GF-D8 (cell line): Measurements from ENCODE around the gene ZBTB32.

ENCODE experiments used
- DNase-seq: peaks from one replicate; lab custom pipeline; 2025; lab: John Stamatoyannopoulos, UW

Gene ZBTB32

DNA sequence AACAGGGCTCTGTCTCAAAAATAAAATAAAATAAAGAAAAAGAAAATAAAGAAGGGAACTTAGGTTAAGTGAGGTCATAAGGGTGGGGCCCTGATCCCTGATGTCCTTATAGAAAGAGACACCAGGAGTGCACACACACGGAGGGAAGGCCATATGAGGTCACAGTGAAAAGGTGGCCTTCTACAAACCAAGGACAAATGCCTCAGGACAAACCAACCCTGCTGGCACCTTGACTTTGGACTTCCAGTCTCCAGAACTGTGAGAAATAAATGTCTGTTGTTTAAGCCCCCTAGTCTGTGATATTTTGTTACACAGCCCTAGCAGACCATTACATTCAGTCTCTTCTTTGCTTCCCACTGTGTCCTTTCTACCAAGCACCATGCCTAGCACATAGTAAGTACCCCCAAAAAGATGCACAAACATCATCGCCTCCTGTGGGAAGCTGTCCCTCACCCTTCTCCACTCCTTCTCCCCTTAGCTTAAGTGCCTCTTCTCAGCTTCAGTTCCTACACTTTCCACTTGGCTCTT, 8.4 kb upstream of the ZBTB32 start:
- DNase-seq: no peak

DNA sequence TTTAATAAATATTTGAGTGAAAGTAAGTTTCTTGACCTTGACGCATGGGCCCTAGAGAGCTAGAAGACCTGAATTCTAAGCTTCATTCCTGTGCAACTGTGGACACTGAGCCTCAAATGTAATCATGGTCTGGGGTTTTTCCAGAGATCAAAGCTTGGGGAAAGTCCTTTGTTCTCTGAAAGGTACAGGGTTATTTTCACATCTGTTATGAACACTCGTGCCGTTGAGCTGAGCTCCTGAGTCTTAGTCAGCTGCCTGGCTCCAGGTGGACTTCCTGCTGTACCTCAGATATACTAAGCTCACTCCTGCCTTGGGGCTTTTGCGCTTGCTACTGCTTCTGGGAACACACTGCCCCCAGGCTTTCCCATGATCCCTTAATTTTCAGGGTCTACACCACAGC, 7.5 kb upstream of the ZBTB32 start:
- DNase-seq: no peak

DNA sequence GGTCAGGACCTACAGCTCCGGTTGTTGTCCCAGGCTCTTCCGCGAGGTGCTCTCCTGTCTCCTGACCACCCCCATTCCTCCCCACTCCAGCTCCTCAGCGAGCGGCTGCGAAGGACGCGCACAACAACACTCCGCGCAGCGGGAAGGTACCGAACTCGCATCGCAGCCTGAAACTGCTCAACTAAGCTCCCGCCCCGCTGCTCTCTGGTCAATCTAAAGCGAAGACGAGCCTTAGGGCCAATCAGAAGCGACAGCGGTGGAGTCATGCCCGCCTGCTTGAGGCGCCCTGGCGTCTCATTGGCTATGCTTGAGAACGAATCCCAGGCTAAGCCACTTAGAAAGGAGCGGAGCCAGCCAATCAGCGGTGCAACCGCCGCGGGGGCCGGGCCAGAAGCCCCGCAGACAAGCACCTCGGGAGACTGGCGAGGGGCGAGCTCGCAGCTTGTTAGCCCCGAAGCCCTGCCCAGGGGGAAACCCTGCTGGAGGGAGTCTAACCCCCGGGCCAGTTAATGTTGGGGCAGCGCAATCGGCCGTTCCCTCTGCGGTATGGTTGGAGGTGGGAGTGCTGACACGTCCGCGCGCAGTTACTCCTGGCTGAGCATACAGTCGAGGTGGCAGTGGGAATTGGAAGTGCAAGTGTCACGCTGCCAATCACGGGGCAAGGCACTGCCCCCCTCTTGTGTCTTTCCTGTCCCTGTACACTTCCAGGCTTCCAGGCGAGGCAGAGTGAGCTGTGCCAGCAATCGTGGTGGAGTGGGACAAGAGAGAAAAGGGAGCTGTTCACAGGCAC, 1.9 kb upstream of the ZBTB32 start:
- DNase-seq: peak; percentile 84

DNA sequence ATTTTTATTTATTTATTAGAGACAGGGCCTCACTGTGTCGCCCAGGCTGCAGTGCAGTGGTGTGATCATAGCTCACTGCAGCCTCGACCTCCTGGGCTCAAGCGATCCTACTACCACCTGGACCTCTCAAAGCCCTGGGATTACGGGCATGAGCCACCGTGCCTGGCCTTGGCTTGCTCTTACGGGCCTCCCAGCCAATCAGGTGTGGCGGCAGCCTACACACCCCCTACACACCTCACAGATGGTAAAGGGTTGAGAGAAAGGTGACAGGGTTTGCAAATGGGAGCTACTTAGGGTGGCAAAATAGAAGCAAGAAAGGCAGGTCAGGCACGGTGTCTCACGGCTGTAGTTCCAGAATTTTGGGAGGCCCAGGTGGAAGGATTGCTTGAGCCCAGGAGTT, 1.0 kb upstream of the ZBTB32 start:
- DNase-seq: no peak

DNA sequence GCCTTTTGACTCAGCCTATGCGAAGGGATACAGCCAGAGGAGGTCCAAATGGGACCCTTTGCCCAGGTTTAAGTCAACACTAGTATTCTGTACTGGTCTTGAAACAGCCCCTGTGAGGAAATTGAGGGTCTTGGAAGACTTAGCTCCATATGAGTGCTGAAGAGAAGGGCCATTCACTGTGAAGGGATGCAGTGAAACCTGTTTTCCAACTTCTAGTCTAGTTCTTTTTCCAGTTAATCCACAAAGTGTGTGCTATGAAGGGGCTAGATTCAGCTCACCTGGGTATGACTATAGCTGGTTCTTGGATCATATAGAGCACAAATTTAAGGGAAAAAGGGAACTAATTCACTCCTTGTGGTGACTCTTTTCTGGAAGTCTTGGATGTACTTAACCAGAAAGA, 4.0 kb downstream of the ZBTB32 start:
- DNase-seq: no peak

DNA sequence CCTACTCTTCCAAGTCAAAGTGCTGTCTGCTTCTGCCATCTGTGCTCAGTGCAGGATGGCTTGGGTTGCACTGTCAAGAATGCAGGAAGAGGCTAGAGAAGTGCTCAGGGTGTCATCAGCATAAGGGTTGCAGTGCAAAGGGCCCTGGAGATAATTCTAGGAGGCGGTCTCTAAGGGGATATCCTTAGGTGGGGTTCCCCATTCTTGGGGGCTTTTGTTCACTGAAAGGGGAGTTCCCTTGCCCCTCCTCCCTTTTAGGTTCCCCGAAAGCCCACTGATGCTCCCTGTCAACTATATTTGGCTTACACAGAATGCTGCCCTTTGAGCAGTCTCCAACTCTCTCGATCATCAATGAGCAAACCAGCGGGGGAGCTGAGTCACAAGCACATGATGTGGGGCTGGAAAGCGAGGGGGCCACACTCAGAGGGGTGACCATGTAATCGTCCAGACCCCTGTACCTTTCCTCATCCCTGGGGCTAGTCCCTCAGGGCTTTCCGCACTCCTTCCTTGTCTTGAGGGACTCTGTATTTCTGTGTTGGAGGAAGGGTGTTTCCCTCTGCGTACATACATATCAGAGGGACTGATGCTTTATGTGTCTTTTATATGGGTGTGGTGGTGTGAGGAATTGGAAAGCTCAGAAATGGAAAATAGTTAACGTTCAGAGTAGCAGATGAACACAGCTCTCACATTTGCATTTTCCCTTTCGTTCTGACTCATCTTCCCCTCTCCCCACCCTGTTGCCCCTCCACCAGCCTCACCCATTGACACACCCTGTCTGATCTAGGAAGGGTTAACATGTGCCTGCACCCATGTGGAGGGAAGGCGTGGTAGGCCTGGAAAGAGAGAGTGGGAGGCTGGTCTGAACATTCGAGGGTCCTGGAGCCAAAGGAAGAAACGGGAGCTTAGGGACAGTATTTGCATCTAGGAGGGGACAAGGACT, 6.7 kb downstream of the ZBTB32 start:
- DNase-seq: no peak

DNA sequence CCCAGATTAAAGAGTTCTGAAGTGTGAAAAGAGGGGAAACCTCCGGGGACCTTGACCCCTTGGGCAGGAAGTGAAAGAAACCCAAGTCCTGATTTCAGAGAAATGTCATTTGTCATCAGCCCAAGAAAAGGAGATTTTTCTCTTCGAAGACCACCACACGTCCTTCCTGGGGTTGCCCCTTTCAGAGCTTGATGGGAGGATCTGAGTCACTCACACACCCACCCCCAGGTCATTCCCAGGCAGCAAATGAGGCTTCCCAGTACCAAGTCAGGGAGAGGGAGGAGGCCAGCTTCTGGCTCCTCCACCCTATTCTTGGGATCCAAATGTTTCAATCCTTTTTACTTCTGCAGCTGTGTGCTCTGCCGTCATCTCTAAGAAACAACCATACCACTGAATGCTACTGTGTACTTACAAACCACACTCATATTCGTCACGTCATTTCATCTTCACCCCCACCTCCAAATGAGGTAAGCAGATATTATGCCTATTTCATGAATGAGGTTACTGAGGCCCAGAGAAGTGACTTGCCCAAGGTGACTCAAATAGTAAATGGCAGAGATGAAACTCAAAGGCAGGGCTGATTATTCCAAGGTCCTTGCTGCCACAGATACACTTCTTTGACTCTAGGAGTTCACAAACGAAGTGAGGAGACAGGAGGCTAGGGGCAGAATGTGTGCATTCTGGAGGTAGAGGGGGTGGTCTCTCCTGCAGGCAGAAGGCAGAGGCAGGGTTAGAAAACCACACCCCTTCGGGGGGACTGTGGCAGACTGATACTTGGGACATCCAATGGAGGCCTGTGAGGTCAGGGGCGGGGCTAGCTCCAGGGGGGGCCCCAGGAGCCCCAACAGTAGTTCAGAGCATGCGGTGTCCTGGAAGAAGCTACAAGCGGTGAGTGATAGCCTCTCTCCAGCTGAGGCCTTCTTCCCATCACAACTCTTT, 8.5 kb downstream of the ZBTB32 start:
- no peak for DNase-seq

DNA sequence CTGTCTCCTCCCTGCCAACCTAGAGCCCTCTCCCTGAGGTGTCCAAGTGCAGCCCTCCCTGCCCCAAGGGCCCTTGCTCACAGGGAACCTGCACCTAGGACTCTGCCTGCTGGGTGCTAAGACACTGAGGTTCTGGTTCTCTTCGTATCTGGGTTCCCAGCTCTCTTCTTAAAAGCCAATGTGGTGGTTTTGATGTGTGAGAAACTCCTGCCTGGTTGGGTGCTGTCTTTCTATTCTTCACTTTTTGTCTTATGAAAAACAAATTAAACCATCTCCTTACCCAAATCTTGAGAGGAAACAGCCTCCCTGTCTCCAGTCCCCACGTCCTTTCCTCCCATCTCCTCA, 9.1 kb downstream of the ZBTB32 start:
- DNase-seq: no peak

DNA sequence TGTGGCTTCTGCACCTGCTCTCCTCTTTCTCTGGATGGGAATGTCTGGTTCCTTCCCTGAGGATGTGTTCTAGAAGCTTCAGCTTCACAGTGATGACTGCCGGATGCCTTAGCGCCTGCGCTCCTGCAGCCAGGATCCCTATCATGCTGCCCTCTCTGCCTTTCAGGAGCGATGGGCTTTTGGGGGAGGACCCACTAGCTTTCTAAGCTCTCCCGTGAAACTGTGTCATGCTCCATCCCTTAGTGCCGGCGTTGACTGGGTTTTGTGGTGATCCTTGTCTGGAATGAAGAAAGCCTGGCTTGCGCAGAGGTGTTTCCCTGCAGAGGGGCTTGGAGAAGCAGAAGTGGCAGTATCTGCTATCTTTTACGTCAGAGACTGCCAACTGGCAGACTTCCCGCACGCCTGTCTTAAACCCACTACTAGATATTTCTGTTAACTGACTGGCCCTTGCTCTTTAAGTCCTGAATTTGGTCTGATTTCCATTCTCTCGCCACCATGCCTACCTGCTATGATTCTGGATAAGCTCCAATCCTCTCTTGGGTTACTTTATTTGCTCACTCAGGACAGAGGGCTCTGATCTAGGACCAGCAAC, 9.6 kb downstream of the ZBTB32 start:
- DNase-seq: no peak

DNA sequence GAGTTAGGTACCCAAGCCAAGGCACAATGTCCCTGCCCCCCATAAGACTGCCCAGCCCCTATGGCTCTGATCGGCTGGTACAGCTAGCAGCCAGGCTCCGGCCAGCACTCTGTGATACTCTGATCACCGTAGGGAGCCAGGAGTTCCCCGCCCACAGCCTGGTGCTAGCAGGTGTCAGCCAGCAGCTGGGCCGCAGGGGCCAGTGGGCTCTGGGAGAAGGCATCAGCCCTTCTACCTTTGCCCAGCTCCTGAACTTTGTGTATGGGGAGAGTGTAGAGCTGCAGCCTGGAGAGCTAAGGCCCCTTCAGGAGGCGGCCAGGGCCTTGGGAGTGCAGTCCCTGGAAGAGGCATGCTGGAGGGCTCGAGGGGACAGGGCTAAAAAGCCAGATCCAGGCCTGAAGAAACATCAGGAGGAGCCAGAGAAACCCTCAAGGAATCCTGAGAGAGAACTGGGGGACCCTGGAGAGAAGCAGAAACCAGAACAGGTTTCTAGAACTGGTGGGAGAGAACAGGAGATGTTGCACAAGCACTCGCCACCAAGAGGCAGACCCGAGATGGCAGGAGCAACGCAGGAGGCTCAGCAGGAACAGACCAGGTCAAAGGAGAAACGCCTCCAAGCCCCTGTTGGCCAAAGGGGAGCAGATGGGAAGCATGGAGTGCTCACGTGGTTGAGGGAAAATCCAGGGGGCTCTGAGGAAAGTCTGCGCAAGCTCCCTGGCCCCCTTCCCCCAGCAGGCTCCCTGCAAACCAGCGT, 10.4 kb downstream of the ZBTB32 start:
- DNase-seq: no peak

DNA sequence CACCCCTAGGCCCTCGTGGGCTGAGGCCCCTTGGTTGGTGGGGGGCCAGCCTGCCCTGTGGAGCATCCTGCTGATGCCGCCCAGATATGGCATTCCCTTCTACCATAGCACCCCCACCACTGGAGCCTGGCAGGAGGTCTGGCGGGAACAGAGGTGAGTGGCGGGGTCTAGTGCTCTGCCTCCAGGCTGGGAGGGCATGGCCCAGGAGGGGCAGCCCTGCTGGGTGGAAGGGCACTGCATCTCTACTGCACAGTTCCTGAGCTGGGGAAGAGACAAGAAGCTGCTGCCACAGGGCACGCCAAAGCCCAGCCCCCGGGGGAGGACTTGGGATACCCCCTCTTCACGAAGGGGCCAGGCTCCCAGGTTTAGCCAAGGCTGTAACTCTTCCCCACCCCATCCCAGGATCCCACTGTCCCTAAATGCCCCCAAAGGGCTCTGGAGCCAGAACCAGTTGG, 11.0 kb downstream of the ZBTB32 start:
- DNase-seq: no peak

DNA sequence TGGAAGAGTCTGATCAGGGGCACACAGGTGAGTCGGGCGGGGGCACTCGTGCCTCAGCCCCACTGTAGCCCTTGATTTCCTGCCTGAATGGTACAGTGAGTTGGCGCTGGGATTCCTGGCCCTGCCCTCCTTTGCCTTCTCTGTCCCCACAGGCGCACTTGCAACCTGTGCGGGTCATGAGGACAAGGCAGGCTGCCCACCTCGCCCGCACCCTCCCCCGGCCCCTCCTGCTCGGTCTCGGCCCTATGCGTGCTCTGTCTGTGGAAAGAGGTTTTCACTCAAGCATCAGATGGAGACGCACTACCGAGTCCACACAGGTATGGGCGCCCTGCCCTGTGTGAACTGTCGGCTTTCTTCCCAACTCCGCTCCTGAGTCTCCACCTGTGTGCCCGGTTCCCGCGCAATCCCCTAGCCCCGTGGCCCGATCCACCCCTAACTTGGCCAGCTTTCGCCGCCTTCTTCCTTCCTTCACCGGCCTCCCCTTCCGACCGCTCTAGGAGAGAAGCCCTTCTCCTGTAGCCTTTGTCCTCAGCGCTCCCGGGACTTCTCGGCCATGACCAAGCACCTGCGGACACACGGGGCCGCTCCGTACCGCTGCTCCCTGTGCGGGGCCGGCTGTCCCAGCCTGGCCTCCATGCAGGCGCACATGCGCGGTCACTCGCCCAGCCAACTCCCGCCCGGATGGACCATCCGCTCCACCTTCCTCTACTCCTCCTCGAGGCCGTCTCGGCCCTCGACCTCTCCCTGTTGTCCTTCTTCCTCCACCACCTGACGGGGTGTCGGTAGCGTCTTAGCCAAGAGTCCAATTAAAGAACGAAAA, 11.8 kb downstream of the ZBTB32 start:
- no peak for DNase-seq

DNA sequence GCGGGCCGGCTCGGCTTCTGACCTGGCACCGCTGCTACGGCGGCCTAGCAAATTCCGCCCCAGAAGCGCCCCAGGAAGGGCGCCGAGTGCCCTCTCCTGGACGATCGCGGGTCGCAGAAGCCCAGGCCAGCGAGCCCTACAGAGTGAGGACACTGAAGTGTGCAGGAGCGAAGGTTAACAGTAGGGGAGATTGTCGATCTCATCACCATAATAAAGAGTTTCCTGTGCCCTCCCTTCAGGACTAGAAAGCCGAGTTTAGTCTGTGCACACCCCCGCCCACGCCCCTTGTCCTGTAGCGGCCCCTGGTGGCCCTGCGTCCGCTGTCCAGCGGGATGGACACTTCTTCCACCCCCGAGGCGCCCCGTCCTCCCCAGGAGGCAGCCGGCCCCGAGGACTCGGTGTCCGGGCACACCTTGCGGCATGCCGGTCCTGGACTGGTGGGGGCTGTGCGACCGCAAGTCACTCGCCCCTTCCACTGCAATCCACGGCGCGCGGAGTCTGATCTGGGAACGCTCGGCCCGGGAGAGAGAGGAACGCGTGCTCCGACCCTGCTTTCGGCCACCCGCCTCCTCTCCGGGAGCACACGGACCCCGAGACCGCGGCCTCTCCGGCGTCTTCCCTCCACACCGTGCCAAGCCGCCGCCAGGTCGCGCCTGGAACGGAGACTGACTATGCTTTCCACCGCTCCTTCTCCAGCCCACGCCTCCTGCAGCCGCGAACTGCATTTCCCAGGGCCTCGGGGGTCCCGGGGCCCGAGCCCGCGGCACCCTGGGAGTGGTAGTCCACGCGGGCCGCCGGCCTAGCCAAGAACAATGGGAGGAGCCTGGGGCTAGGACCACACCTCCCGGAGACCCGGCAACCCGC, 12.7 kb downstream of the ZBTB32 start:
- peak; percentile 92 for DNase-seq

DNA sequence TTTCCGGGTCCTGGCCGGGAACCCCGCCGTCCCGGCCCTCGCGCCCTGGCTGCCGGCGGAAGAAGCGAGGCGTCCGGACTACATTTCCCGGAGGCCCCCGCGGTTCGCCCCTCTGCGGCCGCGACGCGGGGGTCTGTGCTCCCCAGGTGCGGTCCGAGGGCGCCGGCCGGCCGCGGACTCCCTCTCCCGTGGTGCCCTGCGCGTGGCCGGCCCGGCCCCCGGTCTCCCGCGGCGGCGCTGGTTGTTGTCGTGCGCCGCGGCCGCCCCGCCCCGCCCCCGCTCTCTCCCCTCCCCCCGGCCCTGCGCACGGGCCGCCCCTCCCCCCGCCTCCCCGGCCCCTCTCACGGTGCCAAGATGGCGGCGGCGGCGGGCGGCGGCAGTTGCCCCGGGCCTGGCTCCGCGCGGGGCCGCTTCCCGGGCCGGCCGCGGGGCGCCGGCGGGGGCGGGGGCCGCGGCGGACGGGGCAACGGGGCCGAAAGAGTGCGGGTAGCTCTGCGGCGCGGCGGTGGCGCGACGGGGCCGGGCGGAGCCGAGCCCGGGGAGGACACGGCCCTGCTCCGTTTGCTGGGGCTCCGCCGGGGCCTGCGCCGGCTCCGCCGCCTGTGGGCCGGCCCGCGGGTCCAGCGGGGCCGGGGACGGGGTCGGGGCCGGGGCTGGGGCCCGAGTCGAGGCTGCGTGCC, 13.4 kb downstream of the ZBTB32 start, which contains the start of gene KMT2B:
TSS of gene KMT2B (plus strand) at position 339 of the 680 bp plus-strand sequence. CDS start at position 355, 16 bp downstream.
- DNase-seq: no peak

DNA sequence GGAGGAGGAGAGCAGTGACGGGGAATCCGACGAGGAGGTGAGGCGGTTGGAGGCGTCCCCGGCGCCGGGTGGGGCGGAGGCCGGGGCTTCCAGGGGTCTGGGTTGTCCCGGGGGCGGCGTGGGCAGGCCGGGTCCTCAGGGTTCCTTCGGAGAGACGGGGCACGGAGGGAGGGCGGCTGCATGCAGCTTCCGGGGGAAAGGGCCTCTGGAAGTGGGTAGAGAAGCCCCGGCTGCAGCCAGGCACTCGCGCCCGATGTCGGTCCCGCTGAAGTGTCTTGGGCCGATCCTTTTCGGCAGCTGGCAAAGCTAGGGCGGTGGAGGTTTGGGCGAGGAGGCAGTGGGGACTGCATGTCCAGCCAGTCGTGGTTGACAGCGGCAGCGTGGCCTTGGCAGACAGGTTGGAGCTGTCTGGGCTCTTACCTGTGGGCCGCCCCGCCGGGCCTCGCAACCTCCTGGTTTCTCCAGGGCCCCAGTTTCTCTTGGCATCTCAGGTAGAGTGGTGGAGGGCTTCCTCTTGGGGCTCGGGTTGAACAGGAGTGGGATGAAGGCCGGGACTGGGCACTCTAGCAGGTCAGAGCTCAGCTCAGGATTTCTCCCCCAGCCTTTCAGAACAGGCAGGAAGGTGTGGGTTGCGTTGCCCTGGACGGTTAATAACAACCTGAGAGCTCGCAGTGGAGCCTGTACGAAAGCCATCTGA, 14.1 kb downstream of the ZBTB32 start:
- DNase-seq: no peak

DNA sequence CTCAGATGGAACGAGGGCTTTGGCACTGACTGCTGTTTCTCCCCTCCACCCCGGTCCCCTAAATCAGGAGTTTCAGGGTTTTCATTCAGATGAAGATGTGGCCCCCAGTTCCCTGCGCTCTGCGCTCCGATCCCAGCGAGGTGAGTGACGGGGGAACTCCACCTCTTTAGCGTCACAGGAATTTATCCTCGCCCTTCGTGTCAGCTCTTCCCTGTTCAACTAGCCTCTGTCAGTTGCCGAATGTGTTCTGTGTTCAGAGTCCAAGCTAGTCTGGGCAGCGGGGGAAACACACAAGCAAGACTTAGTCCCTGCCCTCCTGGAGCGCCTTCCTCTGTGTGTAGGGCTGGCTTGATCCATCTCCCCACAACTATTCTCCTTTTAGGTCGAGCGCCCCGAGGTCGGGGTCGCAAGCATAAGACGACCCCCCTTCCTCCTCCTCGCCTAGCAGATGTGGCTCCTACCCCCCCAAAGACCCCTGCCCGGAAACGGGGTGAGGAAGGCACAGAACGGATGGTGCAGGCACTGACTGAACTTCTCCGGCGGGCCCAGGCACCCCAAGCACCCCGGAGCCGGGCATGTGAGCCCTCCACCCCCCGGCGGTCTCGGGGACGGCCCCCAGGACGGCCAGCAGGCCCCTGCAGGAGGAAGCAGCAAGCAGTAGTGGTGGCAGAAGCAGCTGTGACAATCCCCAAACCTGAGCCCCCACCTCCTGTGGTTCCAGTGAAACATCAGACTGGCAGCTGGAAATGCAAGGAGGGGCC, 15.2 kb downstream of the ZBTB32 start:
- no peak for DNase-seq

DNA sequence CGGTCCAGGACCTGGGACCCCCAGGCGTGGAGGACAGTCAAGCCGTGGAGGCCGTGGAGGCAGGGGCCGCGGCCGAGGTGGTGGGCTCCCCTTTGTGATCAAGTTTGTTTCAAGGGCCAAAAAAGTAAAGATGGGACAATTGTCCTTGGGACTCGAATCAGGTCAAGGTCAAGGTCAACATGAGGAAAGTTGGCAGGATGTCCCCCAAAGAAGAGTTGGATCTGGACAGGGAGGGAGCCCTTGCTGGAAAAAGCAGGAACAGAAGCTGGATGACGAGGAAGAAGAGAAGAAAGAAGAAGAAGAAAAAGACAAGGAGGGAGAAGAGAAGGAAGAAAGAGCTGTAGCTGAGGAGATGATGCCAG, 15.8 kb downstream of the ZBTB32 start:
- DNase-seq: no peak
